ENCODE measurements around the gene DMXL2. TPM values are rescaled to one million over a fixed set of nuclear protein-coding genes. Genes with fewer than 3 reads are reported as not detected.

Gene DMXL2
- polyA plus RNA-seq, 1 of the 3 experiments (the other 2 are of a cell fraction), result 6.4 TPM

DNA sequence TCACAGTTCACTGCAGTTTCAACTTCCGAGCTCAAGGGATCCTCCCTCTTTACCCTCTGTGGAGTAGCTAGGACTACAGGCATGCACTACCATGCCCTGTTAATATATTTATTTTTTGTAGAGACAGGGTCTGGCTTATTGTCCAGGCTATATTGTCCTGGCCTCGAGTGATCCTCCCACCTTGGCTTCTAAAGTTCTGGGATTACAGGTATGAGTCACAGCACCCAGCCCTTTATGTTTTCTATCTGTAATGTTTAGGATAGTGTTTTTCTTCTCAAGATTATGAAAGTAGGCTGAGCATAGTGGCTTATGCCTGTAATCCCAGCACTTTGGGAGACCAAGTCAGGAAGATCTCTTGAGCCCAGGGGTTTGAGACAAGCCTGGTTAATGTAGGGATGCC is 46.8 kb upstream of the DMXL2 start:
- H3K36me3 ChIP-seq (replicated peaks in 1 of 2; ENCODE audit: control insufficient read depth in 1 of 2, insufficient read depth in 2 of 2, low read length in 1 of 2), result no peaks in the 10 kb centered on the region
- no peaks in the 10 kb centered on the region for H4K20me1 ChIP-seq (ENCODE audit: insufficient read depth)
- no peak for DNase-seq
- H3K9me2 ChIP-seq, result no peaks in the 10 kb centered on the region
- H3K27me3 ChIP-seq (ENCODE audit: insufficient read depth), result no peaks in the 10 kb centered on the region
- H3F3A ChIP-seq (replicated peaks; ENCODE audit: insufficient read depth), result no peaks in the 10 kb centered on the region
- H3K9me3 ChIP-seq, result no peaks in the 10 kb centered on the region
- H3K4me3 ChIP-seq (ENCODE audit: low read depth in 2 of 2, low read length in 1 of 2), result no peak overlapping the region
- no peaks in the 10 kb centered on the region for H3K79me2 ChIP-seq (ENCODE audit: insufficient read depth)
- WGBS (ENCODE audit: low lambda C conversion rate), result 43% methylated on average over 2 of the region's 2 CpGs
- ChIA-PET CTCF (interaction anchor here (1.0 to 5.6 kb wide), 2 partner anchors 10 to 107 kb away, joined by 3 to 34 read pairs; no protein-coding TSS in a partner anchor), POLR2A (interaction anchor here (1.6 kb wide), 1 partner anchor 12 kb away, joined by 3 read pairs; the partner anchor contains the start of gene SCG3)
- H3K4me1 ChIP-seq (ENCODE audit: control insufficient read depth in 1 of 2, insufficient read depth in 2 of 2, low read depth in 1 of 2, low read length in 1 of 2), result peaks cover 0 to 3% of the 10 kb centered on the region in 2 experiments; a peak in 1 of 4 replicates
- TF ChIP-seq EP300 (IDR thresholded peaks at IDR 0.05; ENCODE audit: borderline replicate concordance in 1 of 2, low read depth in 1 of 2, low read length in 1 of 2) (no peak), TCF12 (IDR thresholded peaks at IDR 0.05) (no peak), CHD2 (IDR thresholded peaks at IDR 0.05; ENCODE audit: low read length, partially characterized antibody) (no peak), TAF1 (IDR thresholded peaks at IDR 0.05; ENCODE audit: borderline replicate concordance, low read depth, low read length) (no peak), JUND (IDR thresholded peaks at IDR 0.05) (no peak), ELF1 (IDR thresholded peaks at IDR 0.05) (no peak), TEAD4 (IDR thresholded peaks at IDR 0.05; ENCODE audit: borderline replicate concordance, insufficient read depth) (no peak)
- TF ChIP-seq, protein P1, sequence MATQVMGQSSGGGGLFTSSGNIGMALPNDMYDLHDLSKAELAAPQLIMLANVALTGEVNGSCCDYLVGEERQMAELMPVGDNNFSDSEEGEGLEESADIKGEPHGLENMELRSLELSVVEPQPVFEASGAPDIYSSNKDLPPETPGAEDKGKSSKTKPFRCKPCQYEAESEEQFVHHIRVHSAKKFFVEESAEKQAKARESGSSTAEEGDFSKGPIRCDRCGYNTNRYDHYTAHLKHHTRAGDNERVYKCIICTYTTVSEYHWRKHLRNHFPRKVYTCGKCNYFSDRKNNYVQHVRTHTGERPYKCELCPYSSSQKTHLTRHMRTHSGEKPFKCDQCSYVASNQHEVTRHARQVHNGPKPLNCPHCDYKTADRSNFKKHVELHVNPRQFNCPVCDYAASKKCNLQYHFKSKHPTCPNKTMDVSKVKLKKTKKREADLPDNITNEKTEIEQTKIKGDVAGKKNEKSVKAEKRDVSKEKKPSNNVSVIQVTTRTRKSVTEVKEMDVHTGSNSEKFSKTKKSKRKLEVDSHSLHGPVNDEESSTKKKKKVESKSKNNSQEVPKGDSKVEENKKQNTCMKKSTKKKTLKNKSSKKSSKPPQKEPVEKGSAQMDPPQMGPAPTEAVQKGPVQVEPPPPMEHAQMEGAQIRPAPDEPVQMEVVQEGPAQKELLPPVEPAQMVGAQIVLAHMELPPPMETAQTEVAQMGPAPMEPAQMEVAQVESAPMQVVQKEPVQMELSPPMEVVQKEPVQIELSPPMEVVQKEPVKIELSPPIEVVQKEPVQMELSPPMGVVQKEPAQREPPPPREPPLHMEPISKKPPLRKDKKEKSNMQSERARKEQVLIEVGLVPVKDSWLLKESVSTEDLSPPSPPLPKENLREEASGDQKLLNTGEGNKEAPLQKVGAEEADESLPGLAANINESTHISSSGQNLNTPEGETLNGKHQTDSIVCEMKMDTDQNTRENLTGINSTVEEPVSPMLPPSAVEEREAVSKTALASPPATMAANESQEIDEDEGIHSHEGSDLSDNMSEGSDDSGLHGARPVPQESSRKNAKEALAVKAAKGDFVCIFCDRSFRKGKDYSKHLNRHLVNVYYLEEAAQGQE (IDR thresholded peaks at IDR 0.05; ENCODE audit: low read depth, low read length), result no peak
- no peak overlapping the region for H3K4me2 ChIP-seq
- no peak overlapping the region for H2AFZ ChIP-seq (ENCODE audit: low read depth)
- H3K27ac ChIP-seq (ENCODE audit: low read depth in 2 of 2, low read length in 1 of 2), result no peak overlapping the region
- no peak overlapping the region for H3K9ac ChIP-seq

DNA sequence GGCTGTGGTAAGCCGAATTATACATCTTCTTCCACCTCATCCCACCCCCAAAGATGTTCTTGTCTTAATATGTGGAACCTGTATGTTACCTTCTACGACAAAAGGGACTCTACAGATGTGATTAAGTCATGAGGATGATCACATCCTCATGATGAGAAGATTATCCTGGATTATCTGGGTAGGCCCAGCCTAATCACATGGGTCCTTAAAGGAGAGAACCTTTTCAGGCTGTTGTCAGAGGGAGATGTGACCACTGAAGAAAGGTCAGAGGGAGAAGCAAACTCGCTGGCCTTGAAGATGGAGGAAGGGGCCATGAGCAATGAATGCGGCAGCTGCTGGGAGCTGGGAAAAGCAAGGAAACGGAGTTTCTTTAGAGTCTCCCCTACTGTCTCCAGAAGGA is 45.9 kb upstream of the DMXL2 start:
- WGBS (ENCODE audit: low lambda C conversion rate), result 50% methylated on average over 5 of the region's 5 CpGs
- no peak overlapping the region for H3K9ac ChIP-seq
- no peaks in the 10 kb centered on the region; the same call in 1 of the 2 replicates for H3K27me3 ChIP-seq (ENCODE audit: insufficient read depth)
- H3K36me3 ChIP-seq (replicated peaks in 1 of 2; ENCODE audit: control insufficient read depth in 1 of 2, insufficient read depth in 2 of 2, low read length in 1 of 2), result no peaks in the 10 kb centered on the region
- H3K9me3 ChIP-seq, result no peaks in the 10 kb centered on the region
- no peak overlapping the region for H3K4me2 ChIP-seq
- H3K79me2 ChIP-seq (ENCODE audit: insufficient read depth), result no peaks in the 10 kb centered on the region
- POLR2A ChIA-PET, result interaction anchor here (1.6 kb wide), 1 partner anchor 13 kb away, joined by 3 read pairs; the partner anchor contains the start of gene SCG3
- H2AFZ ChIP-seq (ENCODE audit: low read depth), result no peak overlapping the region
- no peaks in the 10 kb centered on the region for H3K9me2 ChIP-seq
- no peak overlapping the region for H3K4me3 ChIP-seq (ENCODE audit: low read depth in 2 of 2, low read length in 1 of 2)
- no peak for DNase-seq
- CTCF ChIA-PET, result interaction anchor here (0.9 to 5.6 kb wide), 3 partner anchors 9 to 112 kb away, joined by 3 to 34 read pairs (median 3); no protein-coding TSS in a partner anchor
- H3K4me1 ChIP-seq (ENCODE audit: control insufficient read depth in 1 of 2, insufficient read depth in 2 of 2, low read depth in 1 of 2, low read length in 1 of 2), result peaks cover 0 to 3% of the 10 kb centered on the region in 2 experiments; a peak in 1 of 4 replicates
- no peaks in the 10 kb centered on the region for H4K20me1 ChIP-seq (ENCODE audit: insufficient read depth)
- H3K27ac ChIP-seq (ENCODE audit: low read depth in 2 of 2, low read length in 1 of 2), result no peak overlapping the region
- no peaks in the 10 kb centered on the region for H3F3A ChIP-seq (replicated peaks; ENCODE audit: insufficient read depth)
- TF ChIP-seq GABPA (IDR thresholded peaks at IDR 0.05; ENCODE audit: low read depth) (no peak), FOXJ3 (CRISPR knock-in tag; IDR thresholded peaks at IDR 0.05) (no peak), GATA2 (CRISPR knock-in tag; IDR thresholded peaks at IDR 0.05) (no peak)

Data from SK-N-SH (cell line).